HepG2 (cell line): ENCODE results near the gene CENPE. TPM values are rescaled to one million over a fixed set of nuclear protein-coding genes. Genes with fewer than 3 reads are reported as not detected.
A peak's percentile ranks its signal among the peaks of the same experiment; 100 is the strongest.

ENCODE experiments used
- AHDC1 ChIP-seq: sonication (generic); formaldehyde crosslinking; IDR thresholded peaks from 2 replicates; pipeline ENCODE4 v1.5.1; 2020; ENCODE audit warnings: mild to moderate bottlenecking, missing genetic modification reagents, borderline replicate concordance
- BRF2 ChIP-seq: sonication (generic); formaldehyde crosslinking; IDR thresholded peaks from 2 replicates; pipeline ENCODE4 v1.8.1; 2022; ENCODE audit warnings: mild to moderate bottlenecking, missing genetic modification reagents
- FOXK2 ChIP-seq: fragments of 450-650 bp; IDR thresholded peaks from 2 replicates; pipeline ENCODE4 v1.6.1; 2016
- IKZF1 ChIP-seq: fragments of 450-650 bp; IDR thresholded peaks from 2 replicates; pipeline ENCODE4 v1.7.1; 2016
- ISX ChIP-seq: sonication (generic); formaldehyde crosslinking; conservative IDR thresholded peaks from 2 replicates; pipeline ENCODE4 v1.5.0; 2020; ENCODE audit warnings: missing genetic modification reagents
- NPAS2 ChIP-seq: sonication (generic); formaldehyde crosslinking; IDR thresholded peaks from 2 replicates; pipeline ENCODE4 v1.8.0; 2022; ENCODE audit warnings: mild to moderate bottlenecking, missing genetic modification reagents, borderline replicate concordance
- NR2F1 ChIP-seq, 2 experiments: fragments of 450-650 bp in 1 of 2; formaldehyde crosslinking in 1 of 2; IDR thresholded peaks; 2 replicates each; pipeline versions ENCODE4 v1.5.0 to v1.6.1; 2016 to 2020; ENCODE audit warnings: mild to moderate bottlenecking in 1 of 2, missing compliant biosample characterization in 1 of 2, missing genetic modification reagents in 1 of 2, moderate library complexity in 1 of 2
- RELA ChIP-seq: sonication (generic); formaldehyde crosslinking; IDR thresholded peaks from 2 replicates; pipeline ENCODE4 v1.4.0; 2020; ENCODE audit warnings: missing genetic modification reagents
- SALL1 ChIP-seq: sonication (generic); formaldehyde crosslinking; IDR thresholded peaks from 2 replicates; pipeline ENCODE4 v1.8.0; 2022; ENCODE audit warnings: mild to moderate bottlenecking, missing genetic modification reagents
- TARDBP ChIP-seq: sonication (generic); formaldehyde crosslinking; IDR thresholded peaks from 2 replicates; pipeline ENCODE4 v1.8.0; 2022; ENCODE audit warnings: mild to moderate bottlenecking, missing genetic modification reagents
- TBL1XR1 ChIP-seq: fragments of 150-350 bp; IDR thresholded peaks from 2 replicates; pipeline ENCODE4 v1.6.1; 2014; ENCODE audit warnings: borderline replicate concordance, low read length; ENCODE audit not compliant: partially characterized antibody
- XRCC5 ChIP-seq: fragments of 200-400 bp; formaldehyde crosslinking; optimal IDR thresholded peaks from 2 replicates; pipeline ENCODE3; 2017; ENCODE audit warnings: mild to moderate bottlenecking, low read length
- ZBTB37 ChIP-seq: sonication (generic); formaldehyde crosslinking; IDR thresholded peaks from 2 replicates; pipeline ENCODE4 v1.4.0; 2020; ENCODE audit warnings: mild to moderate bottlenecking, missing genetic modification reagents
- ZFP41 ChIP-seq: sonication (generic); formaldehyde crosslinking; IDR thresholded peaks from 2 replicates; pipeline ENCODE4 v1.4.0; 2020; ENCODE audit warnings: mild to moderate bottlenecking, missing genetic modification reagents, borderline replicate concordance
- ZNF274 ChIP-seq: sonication (generic); formaldehyde crosslinking; IDR thresholded peaks from 2 replicates; pipeline ENCODE4 v1.5.1; 2020; ENCODE audit warnings: mild to moderate bottlenecking, missing genetic modification reagents
- ZNF557 ChIP-seq: sonication (generic); formaldehyde crosslinking; IDR thresholded peaks from 2 replicates; pipeline ENCODE4 v1.4.0; 2020; ENCODE audit warnings: missing genetic modification reagents
- ZNF567 ChIP-seq: sonication (generic); formaldehyde crosslinking; IDR thresholded peaks from 2 replicates; pipeline ENCODE4 v1.8.1; 2023; ENCODE audit warnings: mild to moderate bottlenecking, missing genetic modification reagents, borderline replicate concordance
- ZNF670 ChIP-seq: sonication (generic); formaldehyde crosslinking; IDR thresholded peaks from 2 replicates; pipeline ENCODE4 v1.8.0; 2022; ENCODE audit warnings: mild to moderate bottlenecking, missing genetic modification reagents, borderline replicate concordance
- ZNF775 ChIP-seq: sonication (generic); formaldehyde crosslinking; IDR thresholded peaks from 2 replicates; pipeline ENCODE4 v1.4.0; 2020; ENCODE audit warnings: missing genetic modification reagents, mild to moderate bottlenecking, moderate library complexity, borderline replicate concordance
- ZNF800 ChIP-seq: sonication (generic); formaldehyde crosslinking; IDR thresholded peaks from 2 replicates; pipeline ENCODE4 v1.4.0; 2020; ENCODE audit warnings: missing genetic modification reagents
- polyA plus RNA-seq, 8 experiments: library from polyadenylated mRNA; depleted of rRNA in 3 of 8; stranded (reverse) in 7 of 8; unstranded in 1 of 8; fragments of >200 nt; fragmentation: Illumina TruSeq in 4 of 8; extraction: Trizol in 4 of 8; gene quantifications; 2 replicates each; pipeline versions ENCODE4 v1.2.1 to v1.2.3, GENCODE V29; 2011 to 2016; ENCODE audit warnings: low read depth in 4 of 8, missing spikeins in 1 of 8, mixed read lengths in 1 of 8; ENCODE audit not compliant: insufficient read depth in 1 of 8
- total RNA-seq, 5 experiments: library from RNA; depleted of rRNA; stranded (reverse); fragments of >200 nt; fragmentation: Illumina TruSeq; extraction: Trizol; gene quantifications; 2 replicates each; pipeline ENCODE4 v1.2.3, GENCODE V29; 2016; ENCODE audit warnings: low read depth in 1 of 5

The CENPE gene
- total and polyA plus RNA-seq, 2 of the 13 experiments (the other 11 are each of a cell fraction or from before 2014, with no cell fraction given) = 2.1 to 19.8 TPM

DNA sequence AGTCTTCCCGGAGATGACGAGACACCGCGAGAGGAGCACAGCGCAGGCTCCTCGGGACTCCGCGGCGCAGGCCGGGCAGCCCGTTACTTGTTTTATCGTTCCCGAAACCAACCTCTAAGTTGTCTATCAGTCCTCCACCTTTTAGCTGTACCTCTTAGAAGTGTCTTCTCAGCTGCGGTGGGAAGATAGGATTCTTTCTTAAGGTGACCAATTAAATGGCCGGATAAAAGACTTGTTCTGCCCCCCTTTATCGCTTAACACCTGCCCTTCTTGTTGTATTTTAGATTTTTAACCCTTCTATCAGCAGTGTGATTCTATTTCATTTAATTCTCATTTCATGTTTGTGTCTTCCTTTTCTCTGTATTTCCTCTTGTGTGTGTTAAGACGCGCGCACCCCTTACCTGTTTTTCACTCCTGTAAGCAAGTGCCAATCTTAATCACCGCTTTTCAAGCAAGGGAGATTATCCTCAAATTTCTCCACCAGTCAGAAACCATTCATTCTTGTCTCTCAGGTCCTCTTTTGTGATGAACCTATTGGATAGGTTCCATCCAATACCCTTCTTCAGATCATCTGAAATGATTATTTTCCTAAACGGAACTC lies 121.3 kb downstream of the CENPE start, which contains the start of gene SLC9B2 (continued):
- TF ChIP-seq RELA (CRISPR knock-in tag) (no peak), ZNF557 (no peak), NPAS2 (CRISPR knock-in tag) (no peak), NR2F1 (CRISPR knock-in tag; IDR thresholded peaks at IDR 0.05) (no peak), ZBTB37 (no peak), TARDBP (CRISPR knock-in tag) (peak; percentile 10; the same call in 1 of the 2 replicates), AHDC1 (0 out of 2 replicates have a peak, but pooled peaks have one; percentile 1), ZNF567 (no peak), BRF2 (0 out of 2 replicates have a peak, but pooled peaks have one; percentile 4), IKZF1 (no peak), ZNF274 (no peak), SALL1 (CRISPR knock-in tag) (no peak), ZFP41 (CRISPR knock-in tag) (no peak), XRCC5 (no peak), ZNF775 (no peak), ZNF800 (CRISPR knock-in tag) (0 out of 2 replicates have a peak, but pooled peaks have one; percentile 54), ISX (CRISPR knock-in tag) (no peak), ZNF670 (CRISPR knock-in tag) (peak; percentile 19; the same call in 1 of the 2 replicates), TBL1XR1 (no peak), FOXK2 (no peak)
